GM12878 (cell line): ENCODE results near the gene USP25. TPM values are rescaled to one million over a fixed set of nuclear protein-coding genes. Genes with fewer than 3 reads are reported as not detected.

Experiments
- ATAC-seq: fragments of 200-7000 bp; cut with Tn5 transposase; 3 replicates; pipeline ENCODE4 v1.9.1; 2020; ENCODE audit warnings: mild to moderate bottlenecking, moderate library complexity
- BruUV-seq: library from RNA; stranded (reverse); fragments of 400-500 nt; replicated peaks from 2 replicates; lab custom pipeline; 2021; lab: Mats Ljungman, UMichigan
- CTCF ChIA-PET: fragments of 300-600 bp; sonication (Branson Sonifier 250); formaldehyde crosslinking; extraction: SDS; loops from one replicate; lab custom pipeline; 2021; ENCODE audit warnings: inconsistent platforms; lab: Yijun Ruan, JAX
- POLR2A ChIA-PET: fragments of 350-600 bp; formaldehyde crosslinking; extraction: SDS; loops from one replicate; lab custom pipeline; 2021; ENCODE audit warnings: inconsistent platforms; lab: Charles Lee
- RAD21 ChIA-PET: fragments of 300-600 bp; sonication (Branson Sonifier 250); formaldehyde crosslinking; loops from one replicate; lab custom pipeline; 2023; ENCODE audit warnings: antibody characterized with exemption; ENCODE audit not compliant: unreplicated experiment; lab: Charles Lee
- SMC1A ChIA-PET: fragments of 300-600 bp; sonication (Branson Sonifier 250); formaldehyde crosslinking; loops from one replicate; lab custom pipeline; 2023; ENCODE audit not compliant: unreplicated experiment, uncharacterized antibody; lab: Charles Lee
- DNase-seq: peaks from one replicate; pipeline ENCODE4 v3.0.0-alpha.2; 2011; ENCODE audit warnings: low read depth, low spot score
- FAIRE-seq: peaks from 3 replicates; lab custom pipeline; 2011; peaks lifted over from hg19 to GRCh38; lab: Jason Lieb, UNC
- H2AFZ ChIP-seq: 2 replicates; pipeline ENCODE4 v1.6.0; 2011; ENCODE audit warnings: low read depth, low read length, control low read depth; ENCODE audit not compliant: control insufficient read depth
- H3K27ac ChIP-seq: 2 replicates; pipeline ENCODE4 v1.5.1; 2011; ENCODE audit warnings: control low read depth; ENCODE audit not compliant: control insufficient read depth, insufficient read depth
- H3K27me3 ChIP-seq, 2 experiments: replicated peaks in 1 of 2; 2 replicates each; pipeline versions ENCODE4 v1.6.0 to v1.6.1; 2011; ENCODE audit warnings: low read length in 1 of 2; ENCODE audit not compliant: control insufficient read depth in 2 of 2, insufficient read depth in 2 of 2
- H3K36me3 ChIP-seq, 2 experiments: 2 replicates each; pipeline ENCODE4 v1.5.1; 2011; ENCODE audit warnings: low read length in 1 of 2; ENCODE audit not compliant: control insufficient read depth in 2 of 2, insufficient read depth in 2 of 2
- H3K4me1 ChIP-seq: 2 replicates; pipeline ENCODE4 v1.6.1; 2011; ENCODE audit warnings: mild to moderate bottlenecking, low read length, moderate library complexity, mixed read lengths; ENCODE audit not compliant: control insufficient read depth, insufficient read depth
- H3K4me2 ChIP-seq: 2 replicates; pipeline ENCODE4 v1.6.0; 2011; ENCODE audit warnings: control low read depth; ENCODE audit not compliant: control insufficient read depth, insufficient read depth
- H3K4me3 ChIP-seq: fragments of 200-600 bp; sonication (generic); 2 replicates; pipeline ENCODE4 v1.5.1; 2016
- H3K79me2 ChIP-seq: 2 replicates; pipeline ENCODE4 v1.6.0; 2011; ENCODE audit warnings: low read length; ENCODE audit not compliant: control insufficient read depth, insufficient read depth
- H3K9ac ChIP-seq: 2 replicates; pipeline ENCODE4 v1.8.0; 2011; ENCODE audit warnings: low read length, control low read depth, mixed read lengths; ENCODE audit not compliant: control insufficient read depth, insufficient read depth
- H3K9me3 ChIP-seq: replicated peaks from 3 replicates; pipeline ENCODE4 v1.5.1; 2011; ENCODE audit warnings: mild to moderate bottlenecking, low read length; ENCODE audit not compliant: control insufficient read depth, insufficient read depth
- H4K20me1 ChIP-seq: 2 replicates; pipeline ENCODE4 v1.6.0; 2011; ENCODE audit not compliant: control insufficient read depth, insufficient read depth
- ATF3 ChIP-seq: IDR thresholded peaks from 2 replicates; pipeline ENCODE4 v1.6.1; 2011; ENCODE audit warnings: low read depth, mild to moderate bottlenecking, low read length, moderate library complexity, borderline replicate concordance; ENCODE audit errors: extremely low read depth
- FOXM1 ChIP-seq: IDR thresholded peaks from 2 replicates; pipeline ENCODE4 v1.6.1; 2012; ENCODE audit warnings: low read depth, mild to moderate bottlenecking, inconsistent platforms, low read length, moderate library complexity
- GABPA ChIP-seq: IDR thresholded peaks from 2 replicates; pipeline ENCODE4 v1.6.1; 2014; ENCODE audit warnings: antibody characterized with exemption, low read depth, mild to moderate bottlenecking, inconsistent platforms
- HCFC1 ChIP-seq: fragments of 150-350 bp; IDR thresholded peaks from 2 replicates; pipeline ENCODE4 v1.6.1; 2014; ENCODE audit warnings: low read length
- KAT2A ChIP-seq: conservative IDR thresholded peaks from 2 replicates; pipeline ENCODE4 v1.6.1; 2011; ENCODE audit warnings: low read depth, low read length; ENCODE audit not compliant: control insufficient read depth
- NFYA ChIP-seq: IDR thresholded peaks from 2 replicates; pipeline ENCODE4 v1.6.1; 2011; ENCODE audit warnings: low read depth, mild to moderate bottlenecking, low read length, improper control_type of control experiment, borderline replicate concordance
- SP1 ChIP-seq: IDR thresholded peaks from one replicate; pipeline ENCODE4 v1.6.1; 2011; ENCODE audit warnings: low read depth, low read length
- STAT1 ChIP-seq: fragments of 450-650 bp; conservative IDR thresholded peaks from 2 replicates; pipeline ENCODE4 v1.6.1; 2014; ENCODE audit warnings: antibody characterized with exemption, mild to moderate bottlenecking
- ZNF24 ChIP-seq: fragments of 450-650 bp; IDR thresholded peaks from 2 replicates; pipeline ENCODE4 v1.6.1; 2017; ENCODE audit warnings: antibody characterized with exemption, mild to moderate bottlenecking
- WGBS: methylation state at CpG from one replicate; pipeline ENCODE4 v1.1.6; 2016; ENCODE audit warnings: low lambda C conversion rate; ENCODE audit not compliant: insufficient replicate concordance, insufficient coverage; ENCODE audit errors: missing lambda C conversion rate; 5-methylcytosine and 5-hydroxymethylcytosine counted together
- in situ Hi-C: fragments of 300-500 bp; cut with MboI; formaldehyde crosslinking; loops from 9 replicates; pipeline ENCODE4 v1.14.3; 2018; ENCODE audit warnings: mixed read lengths
- intact Hi-C: fragments of 100-400 bp; cut with micrococcal nuclease; formaldehyde crosslinking; loops from one replicate; pipeline ENCODE4 v1.14.2; 2022; ENCODE audit not compliant: unreplicated experiment
- polyA plus RNA-seq, 11 experiments: library from polyadenylated mRNA; depleted of rRNA in 4 of 11; unstranded in 6 of 11; stranded (reverse) in 5 of 11; fragments of >200 nt; fragmentation: Nextera tagmentation in 4 of 11; fragmentation: Illumina TruSeq in 1 of 11; extraction: Ambion mirVana in 4 of 11; extraction: Trizol in 1 of 11; gene quantifications; 1 replicate in 1 of 11; 2 replicates in 10 of 11; pipeline versions ENCODE4 v1.2.1 to v1.2.3, GENCODE V29; 2011 to 2016; ENCODE audit warnings: inconsistent platforms in 2 of 11, missing spikeins in 2 of 11, low read depth in 1 of 11
- total RNA-seq, 4 experiments: library from RNA; depleted of rRNA in 3 of 4; stranded (reverse); fragments of >200 nt in 3 of 4; fragmentation: Illumina TruSeq in 1 of 4; extraction: Trizol in 1 of 4; gene quantifications; 2 replicates each; pipeline versions ENCODE4 v1.2.1 to v1.2.3, GENCODE V29; 2013 to 2021

Gene USP25
- total and polyA plus RNA-seq, 10 of the 15 experiments (the other 5 are each of a cell fraction or from before 2014, with no cell fraction given), result 1.5 to 31.3 (median 23.4) TPM

- Histone ChIP-seq H3K79me2 (no peaks in the 10 kb centered on the region), H3K4me3 (no peak overlapping the region), H3K4me2 (no peak overlapping the region), H4K20me1 (no peaks in the 10 kb centered on the region), H3K9me3 (no peaks in the 10 kb centered on the region; the same call in 2 of the 3 replicates), H3K36me3 (no peaks in the 10 kb centered on the region), H2AFZ (no peak overlapping the region), H3K4me1 (no peaks in the 10 kb centered on the region), H3K27me3 (no peaks in the 10 kb centered on the region), H3K9ac (no peak overlapping the region)
- intact Hi-C loops, result no loop called here
- RAD21 ChIA-PET, result no interaction called here
- in situ Hi-C loops, result no loop called here
- CTCF ChIA-PET, result no interaction called here
- 5% methylated on average over 1 of the region's 1 CpG for WGBS
- SMC1A ChIA-PET, result no interaction called here
- no TSS peak for BruUV-seq
- no peak for DNase-seq
- no peak for TF ChIP-seq HCFC1
- no peak for TF ChIP-seq STAT1
- no peak for TF ChIP-seq NFYA
- no peak for TF ChIP-seq FOXM1
- TF ChIP-seq ZNF24, result no peak
- no peak for TF ChIP-seq KAT2A
- TF ChIP-seq SP1, result no peak
- no peak for TF ChIP-seq ATF3
- TF ChIP-seq GABPA, result no peak
- TF ChIP-seq, all 136 proteins: peak for 0
- no peak for ATAC-seq
- no peak for FAIRE-seq
- POLR2A ChIA-PET, result no interaction called here
- H3K27ac ChIP-seq, result no peak overlapping the region
Measured at GRCh38 chr21:15929536-15929935, 199.8 kb downstream of the USP25 start.
